A549 (cell line): Measurements from ENCODE around the gene KCNJ14. TPM values are rescaled to one million over a fixed set of nuclear protein-coding genes. Genes with fewer than 3 reads are reported as not detected.
A peak's percentile ranks its signal among the peaks of the same experiment; 100 is the strongest.
"Not testable (repeated sequence)": the region's sequence is repeated elsewhere in the genome, so short reads cannot be mapped to it uniquely, and the experiment has no call there.

ENCODE experiments used
- ATAC-seq, 2 experiments: fragments of 200-7000 bp in 1 of 2; fragments of >200 bp in 1 of 2; cut with Nextera tagmentation in 1 of 2; cut with Tn5 transposase in 1 of 2; 3 replicates each; pipeline versions ENCODE4 v1.8.0 to v1.9.1; 2018 to 2020; ENCODE audit warnings: mild to moderate bottlenecking in 1 of 2, moderate library complexity in 1 of 2
- CTCF ChIA-PET: fragments of 300-600 bp; sonication (Branson Sonifier 250); formaldehyde crosslinking; extraction: SDS; loops from one replicate; lab custom pipeline; 2021; ENCODE audit warnings: antibody characterized with exemption, inconsistent platforms; lab: Yijun Ruan, JAX
- POLR2A ChIA-PET: fragments of 350-600 bp; formaldehyde crosslinking; extraction: SDS; loops from one replicate; lab custom pipeline; 2021; ENCODE audit warnings: antibody characterized with exemption, inconsistent platforms; lab: Yijun Ruan, JAX
- DNase-seq, 2 experiments: peaks; one replicate each; pipeline versions ENCODE4 v3.0.0 to v3.0.0-alpha.2; 2011 to 2016; ENCODE audit warnings: low read depth in 1 of 2, low spot score in 1 of 2
- FAIRE-seq: peaks from 2 replicates; lab custom pipeline; 2011; peaks lifted over from hg19 to GRCh38; lab: Jason Lieb, UNC
- H3K27ac ChIP-seq, 2 experiments: fragments of >200 bp; sonication (Bioruptor Twin); formaldehyde crosslinking; 3 replicates each; pipeline ENCODE4 v1.5.1; 2016 to 2017
- H3K4me1 ChIP-seq: fragments of >200 bp; sonication (Bioruptor Twin); formaldehyde crosslinking; 3 replicates; pipeline ENCODE4 v1.6.1; 2016
- H3K4me2 ChIP-seq: fragments of >200 bp; sonication (Bioruptor Twin); formaldehyde crosslinking; 3 replicates; pipeline ENCODE4 v1.6.1; 2016
- H3K4me3 ChIP-seq: fragments of >200 bp; sonication (Bioruptor Twin); formaldehyde crosslinking; 3 replicates; pipeline ENCODE4 v1.5.1; 2016
- H3K9me3 ChIP-seq: fragments of >200 bp; sonication (Bioruptor Twin); formaldehyde crosslinking; 3 replicates; pipeline ENCODE4 v1.6.1; 2016
- CEBPB ChIP-seq, 2 experiments: fragments of >200 bp in 1 of 2; sonication (Bioruptor Twin) in 1 of 2; formaldehyde crosslinking in 1 of 2; IDR thresholded peaks; 2 replicates each; pipeline ENCODE4 v1.6.1; 2012 to 2016
- CHD4 ChIP-seq: fragments of 200-600 bp; sonication (generic); IDR thresholded peaks from 2 replicates; pipeline ENCODE4 v1.6.1; 2016; ENCODE audit warnings: antibody characterized with exemption, mild to moderate bottlenecking, borderline replicate concordance
- EHMT2 ChIP-seq: fragments of 200-600 bp; sonication (generic); IDR thresholded peaks from 2 replicates; pipeline ENCODE4 v1.6.1; 2016; ENCODE audit warnings: antibody characterized with exemption, low read depth, mild to moderate bottlenecking, moderate library complexity
- EP300 ChIP-seq, 2 experiments: fragments of >200 bp; sonication (Bioruptor Twin); formaldehyde crosslinking; IDR thresholded peaks; 2 replicates in 1 of 2; 3 replicates in 1 of 2; pipeline ENCODE4 v1.6.1; 2016 to 2017
- ESRRA ChIP-seq: fragments of 150-350 bp; IDR thresholded peaks from 2 replicates; pipeline ENCODE4 v1.6.1; 2014; ENCODE audit warnings: mild to moderate bottlenecking, low read length, borderline replicate concordance
- FOXS1 ChIP-seq: fragments of 250-450 bp; sonication (Bioruptor Pico); IDR thresholded peaks from 2 replicates; pipeline ENCODE4 v1.5.0; 2020; ENCODE audit warnings: mild to moderate bottlenecking, moderate library complexity
- HOXB13 ChIP-seq: fragments of 250-450 bp; sonication (Bioruptor Pico); IDR thresholded peaks from 2 replicates; pipeline ENCODE4 v1.5.0; 2020; ENCODE audit warnings: low read depth, mild to moderate bottlenecking, moderate library complexity
- HOXB5 ChIP-seq: fragments of 250-450 bp; sonication (Bioruptor Pico); IDR thresholded peaks from 2 replicates; pipeline ENCODE4 v1.5.0; 2020; ENCODE audit warnings: mild to moderate bottlenecking, moderate library complexity
- NFE2L2 ChIP-seq: fragments of 150-350 bp; conservative IDR thresholded peaks from 2 replicates; pipeline ENCODE4 v1.6.1; 2014; ENCODE audit warnings: low read length
- NPAS2 ChIP-seq: fragments of 250-450 bp; sonication (Bioruptor Pico); IDR thresholded peaks from 2 replicates; pipeline ENCODE4 v1.8.0; 2022; ENCODE audit warnings: mild to moderate bottlenecking, moderate library complexity, borderline replicate concordance
- POLR2A ChIP-seq: IDR thresholded peaks from 2 replicates; pipeline ENCODE4 v1.6.1; 2012; ENCODE audit warnings: mild to moderate bottlenecking, low read length
- RAD21 ChIP-seq, 2 experiments: fragments of >200 bp in 1 of 2; sonication (Bioruptor Twin) in 1 of 2; formaldehyde crosslinking in 1 of 2; IDR thresholded peaks in 1 of 2; conservative IDR thresholded peaks in 1 of 2; 2 replicates in 1 of 2; 3 replicates in 1 of 2; pipeline ENCODE4 v1.6.1; 2012 to 2018; ENCODE audit warnings: inconsistent platforms in 1 of 2
- RARB ChIP-seq: fragments of 250-450 bp; sonication (Bioruptor Pico); IDR thresholded peaks from 2 replicates; pipeline ENCODE4 v1.8.0; 2021; ENCODE audit warnings: mild to moderate bottlenecking, moderate library complexity
- REST ChIP-seq: fragments of 200-600 bp; sonication (generic); IDR thresholded peaks from 2 replicates; pipeline ENCODE4 v1.6.1; 2016; ENCODE audit warnings: antibody characterized with exemption, mild to moderate bottlenecking, moderate library complexity
- RFX5 ChIP-seq: fragments of 450-650 bp; IDR thresholded peaks from 2 replicates; pipeline ENCODE4 v1.7.1; 2014; ENCODE audit warnings: antibody characterized with exemption, mild to moderate bottlenecking, moderate library complexity
- RNF2 ChIP-seq: fragments of 200-600 bp; sonication (generic); IDR thresholded peaks from 2 replicates; pipeline ENCODE4 v1.6.1; 2016; ENCODE audit warnings: low read depth, mild to moderate bottlenecking, antibody characterized with exemption, moderate library complexity, borderline replicate concordance
- SREBF2 ChIP-seq: fragments of 450-650 bp; IDR thresholded peaks from 2 replicates; pipeline ENCODE4 v1.6.1; 2014; ENCODE audit warnings: mild to moderate bottlenecking, moderate library complexity
- TFCP2L1 ChIP-seq: fragments of 250-450 bp; sonication (Bioruptor Pico); IDR thresholded peaks from 2 replicates; pipeline ENCODE4 v1.5.0; 2021; ENCODE audit warnings: mild to moderate bottlenecking
- USF2 ChIP-seq: fragments of 450-650 bp; IDR thresholded peaks from 2 replicates; pipeline ENCODE4 v1.6.1; 2014; ENCODE audit warnings: antibody characterized with exemption
- ZSCAN20 ChIP-seq: fragments of 250-450 bp; sonication (Bioruptor Pico); IDR thresholded peaks from 2 replicates; pipeline ENCODE4 v1.8.0; 2022; ENCODE audit warnings: mild to moderate bottlenecking, moderate library complexity
- WGBS: methylation state at CpG from one replicate; pipeline ENCODE4 v1.1.6; 2017; ENCODE audit errors: missing lambda C conversion rate; 5-methylcytosine and 5-hydroxymethylcytosine counted together
- polyA plus RNA-seq, 4 experiments: library from polyadenylated mRNA; depleted of rRNA in 3 of 4; stranded (reverse); fragments of >200 nt; fragmentation: RNase III in 1 of 4; extraction: RNeasy Plus Mini Kit Qiagen cat#74134 plus additional on column Dnase treatment in 1 of 4; gene quantifications; 2 replicates in 3 of 4; 3 replicates in 1 of 4; pipeline ENCODE4 v1.2.3, GENCODE V29; 2011 to 2017
- TF ChIP-seq, protein P1 (sequence below): fragments of >200 bp; sonication (Bioruptor Twin); formaldehyde crosslinking; IDR thresholded peaks from 3 replicates; pipeline ENCODE4 v1.6.1; 2016
- TF ChIP-seq, protein P2 (sequence below): IDR thresholded peaks from 2 replicates; pipeline ENCODE4 v1.6.1; 2012; ENCODE audit warnings: low read depth, borderline replicate concordance
- TF ChIP-seq, protein P3 (sequence below): fragments of >200 bp; sonication (Bioruptor Twin); formaldehyde crosslinking; IDR thresholded peaks from 3 replicates; pipeline ENCODE4 v1.5.1; 2016

KCNJ14 gene
- polyA plus RNA-seq, 2 of the 4 experiments (the other 2 are of a cell fraction) = 1.3 to 1.9 TPM

DNA sequence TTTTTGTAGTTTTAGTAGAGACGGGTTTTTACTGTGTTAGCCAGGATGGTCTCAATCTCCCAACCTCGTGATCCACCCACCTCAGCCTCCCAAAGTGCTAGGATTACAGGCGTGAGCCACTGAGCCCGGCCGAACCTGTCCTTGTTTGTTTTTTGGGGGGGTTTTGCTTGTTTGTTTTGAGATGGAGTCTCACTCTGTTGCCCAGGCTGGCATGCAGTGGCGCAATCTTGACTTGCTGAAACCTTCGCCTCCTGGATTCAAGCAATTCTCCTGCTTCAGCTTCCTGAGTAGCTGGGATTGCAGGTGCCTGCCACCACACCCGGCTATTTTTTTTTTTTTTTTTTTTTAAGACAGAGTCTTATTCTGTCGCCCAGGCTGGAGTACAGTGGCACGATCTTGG, 31.3 kb downstream of the KCNJ14 start:
- Histone ChIP-seq H3K4me1 (peaks cover 77% of the 10 kb centered on the region), H3K27ac (peak overlapping the region; percentile 91 to 94), H3K4me2 (peak overlapping the region; percentile 86)
- not testable (repeated sequence) for H3K4me3 ChIP-seq, H3K9me3 ChIP-seq, FAIRE-seq, ATAC-seq
- CTCF ChIA-PET = interaction anchor here (0.6 to 9.5 kb wide), 11 partner anchors 9 to 154 kb away, joined by 3 to 268 read pairs (median 13); partner anchors contain the start of genes GRWD1 and SPACA4
- WGBS = 25% methylated on average over 10 of the region's 10 CpGs
- TF ChIP-seq EP300 (IDR thresholded peaks at IDR 0.05) = 0 out of 5 replicates have a peak, but pooled peaks have one; percentile 12 to 22
- peak; percentile 84 to 97; a peak in 3 of 4 replicates for TF ChIP-seq CEBPB (IDR thresholded peaks at IDR 0.05)
- POLR2A ChIA-PET = interaction anchor here (1.3 to 2.5 kb wide), 2 partner anchors 11 to 122 kb away, joined by 3 to 12 read pairs; no protein-coding TSS in a partner anchor
- DNase-seq = peak in 1 of 2 experiments; percentile 65

DNA sequence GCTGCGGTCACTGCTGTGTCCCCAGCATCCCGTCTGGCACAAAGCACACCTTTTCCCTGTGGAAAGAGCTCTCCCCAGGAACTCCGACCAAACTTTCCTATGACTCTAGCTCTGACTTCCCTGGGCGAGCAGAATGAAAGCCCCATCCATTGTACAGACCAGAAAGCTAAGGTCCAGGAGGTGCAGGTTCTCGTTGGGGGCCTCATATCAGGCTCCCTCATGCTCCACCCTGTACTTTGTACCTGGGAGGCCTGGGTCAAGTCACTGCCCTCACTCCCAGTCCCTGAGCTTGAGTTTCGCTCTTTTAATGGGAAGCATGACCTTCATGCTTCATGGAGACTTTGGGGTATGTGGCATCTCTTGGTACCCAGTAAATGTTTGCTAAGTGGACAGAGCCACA, 32.2 kb downstream of the KCNJ14 start:
- DNase-seq = no peak
- FAIRE-seq = no peak
- Histone ChIP-seq H3K4me3 (no peak overlapping the region), H3K4me2 (peak overlapping the region; percentile 86), H3K4me1 (peaks cover 74% of the 10 kb centered on the region), H3K27ac (peak overlapping the region; percentile 91 to 94), H3K9me3 (no peaks in the 10 kb centered on the region)
- TF ChIP-seq REST (no peak), ZSCAN20 (CRISPR knock-in tag) (no peak), RAD21 (conservative IDR thresholded peaks at IDR 0.05 in 1 of 2, IDR thresholded peaks at IDR 0.05 in 1 of 2) (no peak), SREBF2 (no peak), NFE2L2 (no peak), RFX5 (no peak)
- peak; percentile 3 to 9 for ATAC-seq
- CTCF ChIA-PET = interaction anchor here (0.6 to 9.5 kb wide), 18 partner anchors 7 to 155 kb away, joined by 3 to 268 read pairs (median 12); partner anchors contain the start of genes GRIN2D, GRWD1, KDELR1 and SPACA4
- 22% methylated on average over 6 of the region's 6 CpGs for WGBS
- POLR2A ChIA-PET = interaction anchor here (0.6 to 2.5 kb wide), 14 partner anchors 8 to 166 kb away, joined by 3 to 12 read pairs (median 3); partner anchors contain the start of genes RPL18 and SPHK2

GRCh38 chr19:48487948-48488347, 32.6 kb downstream of the KCNJ14 start:
- CTCF ChIA-PET = interaction anchor here (0.6 to 9.5 kb wide), 20 partner anchors 8 to 155 kb away, joined by 3 to 268 read pairs (median 12); partner anchors contain the start of genes GRIN2D, GRWD1, KDELR1 and SPACA4
- Histone ChIP-seq H3K4me1 (peaks cover 72% of the 10 kb centered on the region), H3K9me3 (no peaks in the 10 kb centered on the region), H3K4me2 (peak overlapping the region; percentile 86), H3K4me3 (peak overlapping the region; percentile 23; the same call in 1 of the 3 replicates), H3K27ac (peak overlapping the region; percentile 91 to 94)
- ATAC-seq (peak; percentile 47 to 59), DNase-seq (peak; percentile 88 to 98), FAIRE-seq (peak; percentile 98)
- POLR2A ChIA-PET = interaction anchor here (0.6 to 2.5 kb wide), 14 partner anchors 9 to 167 kb away, joined by 3 to 12 read pairs (median 3); partner anchors contain the start of genes RPL18 and SPHK2
- WGBS = 6% methylated on average over 4 of the region's 8 CpGs
- TF ChIP-seq ESRRA = no peak
- TF ChIP-seq FOXS1 (CRISPR knock-in tag) = no peak
- TF ChIP-seq RARB = no peak
- no peak for TF ChIP-seq NPAS2
- TF ChIP-seq, protein P1, sequence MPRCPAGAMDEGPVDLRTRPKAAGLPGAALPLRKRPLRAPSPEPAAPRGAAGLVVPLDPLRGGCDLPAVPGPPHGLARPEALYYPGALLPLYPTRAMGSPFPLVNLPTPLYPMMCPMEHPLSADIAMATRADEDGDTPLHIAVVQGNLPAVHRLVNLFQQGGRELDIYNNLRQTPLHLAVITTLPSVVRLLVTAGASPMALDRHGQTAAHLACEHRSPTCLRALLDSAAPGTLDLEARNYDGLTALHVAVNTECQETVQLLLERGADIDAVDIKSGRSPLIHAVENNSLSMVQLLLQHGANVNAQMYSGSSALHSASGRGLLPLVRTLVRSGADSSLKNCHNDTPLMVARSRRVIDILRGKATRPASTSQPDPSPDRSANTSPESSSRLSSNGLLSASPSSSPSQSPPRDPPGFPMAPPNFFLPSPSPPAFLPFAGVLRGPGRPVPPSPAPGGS = 0 out of 3 replicates have a peak, but pooled peaks have one; percentile 35
- TF ChIP-seq NFE2L2 = no peak
- TF ChIP-seq EHMT2 = no peak
- TF ChIP-seq, protein P2, sequence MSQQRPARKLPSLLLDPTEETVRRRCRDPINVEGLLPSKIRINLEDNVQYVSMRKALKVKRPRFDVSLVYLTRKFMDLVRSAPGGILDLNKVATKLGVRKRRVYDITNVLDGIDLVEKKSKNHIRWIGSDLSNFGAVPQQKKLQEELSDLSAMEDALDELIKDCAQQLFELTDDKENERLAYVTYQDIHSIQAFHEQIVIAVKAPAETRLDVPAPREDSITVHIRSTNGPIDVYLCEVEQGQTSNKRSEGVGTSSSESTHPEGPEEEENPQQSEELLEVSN = no peak
- TF ChIP-seq POLR2A = no peak
- no peak for TF ChIP-seq TFCP2L1 (CRISPR knock-in tag)
- TF ChIP-seq SREBF2 = no peak
- TF ChIP-seq CHD4 = no peak
- no peak for TF ChIP-seq ZSCAN20 (CRISPR knock-in tag)
- no peak for TF ChIP-seq RNF2
- TF ChIP-seq HOXB5 (CRISPR knock-in tag) = no peak
- TF ChIP-seq, protein P3, sequence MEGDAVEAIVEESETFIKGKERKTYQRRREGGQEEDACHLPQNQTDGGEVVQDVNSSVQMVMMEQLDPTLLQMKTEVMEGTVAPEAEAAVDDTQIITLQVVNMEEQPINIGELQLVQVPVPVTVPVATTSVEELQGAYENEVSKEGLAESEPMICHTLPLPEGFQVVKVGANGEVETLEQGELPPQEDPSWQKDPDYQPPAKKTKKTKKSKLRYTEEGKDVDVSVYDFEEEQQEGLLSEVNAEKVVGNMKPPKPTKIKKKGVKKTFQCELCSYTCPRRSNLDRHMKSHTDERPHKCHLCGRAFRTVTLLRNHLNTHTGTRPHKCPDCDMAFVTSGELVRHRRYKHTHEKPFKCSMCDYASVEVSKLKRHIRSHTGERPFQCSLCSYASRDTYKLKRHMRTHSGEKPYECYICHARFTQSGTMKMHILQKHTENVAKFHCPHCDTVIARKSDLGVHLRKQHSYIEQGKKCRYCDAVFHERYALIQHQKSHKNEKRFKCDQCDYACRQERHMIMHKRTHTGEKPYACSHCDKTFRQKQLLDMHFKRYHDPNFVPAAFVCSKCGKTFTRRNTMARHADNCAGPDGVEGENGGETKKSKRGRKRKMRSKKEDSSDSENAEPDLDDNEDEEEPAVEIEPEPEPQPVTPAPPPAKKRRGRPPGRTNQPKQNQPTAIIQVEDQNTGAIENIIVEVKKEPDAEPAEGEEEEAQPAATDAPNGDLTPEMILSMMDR = no peak
- no peak for TF ChIP-seq RFX5
- TF ChIP-seq USF2 = no peak
- TF ChIP-seq HOXB13 = no peak
